ENCODE data around the gene IGSF9. TPM values are rescaled to one million over a fixed set of nuclear protein-coding genes. Genes with fewer than 3 reads are reported as not detected.

The IGSF9 gene
- total RNA-seq, 2 donors from 2014 or later = 7.5 to 9.2 TPM

GRCh38 chr1:159930216-159930615, 15.2 kb downstream of the IGSF9 start:
- Mint-ChIP-seq H3K27ac (no peak overlapping the region), H3K4me1 (peaks cover 15% of the 10 kb centered on the region), H3K27me3 (ENCODE audit: insufficient read depth) (peaks cover 12% of the 10 kb centered on the region), H3K4me3 (peak overlapping the region; percentile 35), H3K9me3 (no peaks in the 10 kb centered on the region), H3K36me3 (ENCODE audit: low read depth) (peaks cover 2% of the 10 kb centered on the region)
- 89 to 90% methylated on average over 2 to 11 of the region's 11 CpGs for WGBS, 2 experiments (ENCODE audit: insufficient coverage in 1 of 2, insufficient read length in 1 of 2)
- Histone ChIP-seq H3K36me3 (ENCODE audit: control insufficient read depth, insufficient read depth, low read length) (no peaks in the 10 kb centered on the region), H3K4me3 (ENCODE audit: low read length) (no peak overlapping the region), H3K27ac (ENCODE audit: low read depth, low read length) (no peak overlapping the region), H3K9ac (ENCODE audit: extremely low read depth, low read length, poor library complexity, severe bottlenecking) (no peak overlapping the region), H3K4me1 (ENCODE audit: control insufficient read depth, insufficient read depth, low read length) (no peaks in the 10 kb centered on the region), H3K27me3 (ENCODE audit: control insufficient read depth, insufficient read depth, low read length, poor library complexity, severe bottlenecking) (no peaks in the 10 kb centered on the region), H3K9me3 (ENCODE audit: control insufficient read depth, low read length) (no peaks in the 10 kb centered on the region)
- DNase-seq = no peak
- TF ChIP-seq CTCF (conservative IDR thresholded peaks at IDR 0.05) = no peak

GRCh38 chr1:159929155-159930051, 16.0 kb downstream of the IGSF9 start:
- H3K27ac Mint-ChIP-seq = peak overlapping the region; percentile 50
- peak overlapping the region; percentile 35 for H3K4me3 Mint-ChIP-seq
- H3K4me1 Mint-ChIP-seq = peaks cover 15% of the 10 kb centered on the region
- peaks cover 12% of the 10 kb centered on the region for H3K27me3 Mint-ChIP-seq (ENCODE audit: insufficient read depth)
- Histone ChIP-seq H3K9me3 (ENCODE audit: control insufficient read depth, low read length) (no peaks in the 10 kb centered on the region), H3K4me1 (ENCODE audit: control insufficient read depth, insufficient read depth, low read length) (no peaks in the 10 kb centered on the region), H3K27me3 (ENCODE audit: control insufficient read depth, insufficient read depth, low read length, poor library complexity, severe bottlenecking) (no peaks in the 10 kb centered on the region), H3K4me3 (ENCODE audit: low read length) (no peak overlapping the region), H3K27ac (ENCODE audit: low read depth, low read length) (no peak overlapping the region), H3K9ac (ENCODE audit: extremely low read depth, low read length, poor library complexity, severe bottlenecking) (no peak overlapping the region), H3K36me3 (ENCODE audit: control insufficient read depth, insufficient read depth, low read length) (no peaks in the 10 kb centered on the region)
- no peaks in the 10 kb centered on the region for H3K9me3 Mint-ChIP-seq
- TF ChIP-seq CTCF (conservative IDR thresholded peaks at IDR 0.05) = no peak
- H3K36me3 Mint-ChIP-seq (ENCODE audit: low read depth) = peaks cover 2% of the 10 kb centered on the region
- WGBS, 2 experiments (ENCODE audit: insufficient coverage in 1 of 2, insufficient read length in 1 of 2) = 87 to 95% methylated on average over 32 to 48 of the region's 48 CpGs
- DNase-seq = peak; percentile 93

DNA sequence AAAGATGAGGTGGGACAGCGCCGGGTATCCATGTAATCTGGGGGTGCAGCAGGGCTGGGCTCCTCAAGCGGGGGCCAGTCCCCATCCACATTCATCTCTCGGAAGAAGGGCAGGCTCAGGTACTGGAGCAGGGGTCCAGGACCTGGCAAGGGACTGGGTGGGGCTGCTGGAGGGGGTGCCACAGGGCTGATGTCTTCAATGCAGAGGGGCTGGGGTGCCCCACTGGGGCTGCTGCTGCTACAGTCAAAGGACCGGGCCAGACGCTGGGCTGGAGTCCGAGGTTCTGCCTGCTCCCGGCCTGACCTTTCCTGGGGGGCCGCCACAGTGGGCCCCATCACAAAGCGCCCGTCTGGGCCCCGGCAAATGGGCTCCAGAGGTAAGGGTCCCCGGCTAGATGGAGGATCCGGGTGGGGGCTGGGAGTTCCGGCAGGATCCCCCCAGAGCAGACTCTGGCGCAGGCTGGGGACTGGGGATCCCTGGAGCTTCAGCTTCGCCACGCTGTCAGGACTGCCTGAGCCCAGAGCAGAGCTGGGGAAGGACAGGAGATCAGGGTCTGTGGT, 16.8 kb downstream of the IGSF9 start:
- Mint-ChIP-seq H3K27ac (peak overlapping the region; percentile 50), H3K9me3 (no peaks in the 10 kb centered on the region), H3K4me3 (peak overlapping the region; percentile 35), H3K36me3 (ENCODE audit: low read depth) (peaks cover 2% of the 10 kb centered on the region), H3K4me1 (peaks cover 23% of the 10 kb centered on the region), H3K27me3 (ENCODE audit: insufficient read depth) (peaks cover 12% of the 10 kb centered on the region)
- H3K36me3 ChIP-seq (ENCODE audit: control insufficient read depth, insufficient read depth, low read length) = no peaks in the 10 kb centered on the region
- 90 to 100% methylated on average over 14 to 18 of the region's 18 CpGs for WGBS, 2 experiments (ENCODE audit: insufficient coverage in 1 of 2, insufficient read length in 1 of 2)
- TF ChIP-seq CTCF (conservative IDR thresholded peaks at IDR 0.05) = no peak
- H3K4me1 ChIP-seq (ENCODE audit: control insufficient read depth, insufficient read depth, low read length) = no peaks in the 10 kb centered on the region
- H3K9ac ChIP-seq (ENCODE audit: extremely low read depth, low read length, poor library complexity, severe bottlenecking) = no peak overlapping the region
- no peak for DNase-seq
- H3K4me3 ChIP-seq (ENCODE audit: low read length) = no peak overlapping the region
- H3K27ac ChIP-seq (ENCODE audit: low read depth, low read length) = no peak overlapping the region
- no peaks in the 10 kb centered on the region for H3K9me3 ChIP-seq (ENCODE audit: control insufficient read depth, low read length)
- H3K27me3 ChIP-seq (ENCODE audit: control insufficient read depth, insufficient read depth, low read length, poor library complexity, severe bottlenecking) = no peaks in the 10 kb centered on the region
